ENCODE measurements around the gene TMEM204.

The TMEM204 gene

DNA sequence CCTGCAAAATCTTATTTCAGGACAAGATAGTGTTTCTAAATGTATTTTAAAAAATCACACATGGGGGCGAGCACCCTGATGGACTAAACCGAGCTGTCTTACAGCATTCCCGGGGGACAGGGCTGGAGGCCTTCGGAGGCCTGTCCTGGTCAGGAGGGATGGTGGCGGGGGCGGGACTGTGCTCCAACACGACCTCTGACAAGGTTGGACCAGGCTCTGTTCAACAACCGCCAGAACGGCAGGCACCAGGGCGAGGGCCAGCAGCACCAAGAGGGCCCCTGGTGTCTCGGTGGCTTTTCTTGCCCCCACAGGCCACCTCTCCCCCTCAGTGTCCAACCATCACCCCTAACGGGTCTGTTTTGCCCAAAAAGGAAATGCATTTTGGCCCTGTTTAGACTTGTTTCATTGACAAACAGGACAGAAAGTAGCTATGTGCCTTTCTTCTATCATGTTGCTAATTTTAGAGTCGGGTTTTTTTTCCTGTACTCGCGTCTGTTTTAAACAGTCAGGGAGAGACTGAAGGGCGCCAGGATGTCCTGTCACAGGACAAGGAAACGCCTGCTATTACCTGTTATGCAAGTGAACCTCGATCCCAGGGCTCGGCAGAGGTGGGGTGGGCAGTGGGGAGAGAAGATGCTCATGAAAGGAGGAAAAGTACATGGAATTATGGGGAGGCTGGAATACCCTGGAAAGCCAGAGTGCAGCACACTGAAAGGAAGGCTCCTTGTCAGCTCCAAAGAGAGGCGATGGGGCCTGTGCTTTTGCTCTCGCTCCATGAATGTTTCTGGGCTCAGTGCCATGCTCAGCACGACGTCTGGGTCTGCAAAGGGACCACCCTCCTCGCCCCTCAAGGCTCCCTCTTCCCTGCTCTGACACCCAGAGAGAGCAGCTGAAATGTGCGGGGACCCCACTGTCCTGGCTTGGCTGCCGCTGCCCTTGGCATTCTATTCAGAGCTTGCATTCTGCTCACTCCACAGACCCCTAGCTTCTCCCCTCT, 11.9 kb downstream of the TMEM204 start:
- Mint-ChIP-seq H3K36me3 (peaks cover 0 to 6% of the 10 kb centered on the region in 2 donors), H3K9me3 (no peaks in the 10 kb centered on the region), H3K4me3 (no peak overlapping the region), H3K27me3 (no peaks in the 10 kb centered on the region), H3K4me1 (peaks cover 13 to 27% of the 10 kb centered on the region in 2 donors), H3K27ac (peak overlapping the region; percentile 33)
- DNase-seq = no peak
- ATAC-seq (replicated peaks) = no peak

- Mint-ChIP-seq H3K4me3 (no peak overlapping the region), H3K36me3 (peaks cover 0 to 6% of the 10 kb centered on the region in 2 donors), H3K27ac (no peak overlapping the region), H3K4me1 (peaks cover 14 to 27% of the 10 kb centered on the region in 2 donors), H3K27me3 (no peaks in the 10 kb centered on the region), H3K9me3 (no peaks in the 10 kb centered on the region)
- no peak for DNase-seq
- no peak for ATAC-seq (replicated peaks)
Observed at GRCh38 chr16:1546430-1546829, 13.0 kb downstream of the TMEM204 start.

- no peak for DNase-seq
- peaks cover 0 to 14% of the 10 kb centered on the region in 2 donors for H3K36me3 Mint-ChIP-seq
- peaks cover 14 to 19% of the 10 kb centered on the region in 2 donors for H3K4me1 Mint-ChIP-seq
- no peak for ATAC-seq (replicated peaks)
- H3K9me3 Mint-ChIP-seq = no peaks in the 10 kb centered on the region
- H3K27me3 Mint-ChIP-seq = no peaks in the 10 kb centered on the region
- H3K27ac Mint-ChIP-seq = no peak overlapping the region
- H3K4me3 Mint-ChIP-seq = no peak overlapping the region
Observed at GRCh38 chr16:1548233-1548632, 14.8 kb downstream of the TMEM204 start.

DNA sequence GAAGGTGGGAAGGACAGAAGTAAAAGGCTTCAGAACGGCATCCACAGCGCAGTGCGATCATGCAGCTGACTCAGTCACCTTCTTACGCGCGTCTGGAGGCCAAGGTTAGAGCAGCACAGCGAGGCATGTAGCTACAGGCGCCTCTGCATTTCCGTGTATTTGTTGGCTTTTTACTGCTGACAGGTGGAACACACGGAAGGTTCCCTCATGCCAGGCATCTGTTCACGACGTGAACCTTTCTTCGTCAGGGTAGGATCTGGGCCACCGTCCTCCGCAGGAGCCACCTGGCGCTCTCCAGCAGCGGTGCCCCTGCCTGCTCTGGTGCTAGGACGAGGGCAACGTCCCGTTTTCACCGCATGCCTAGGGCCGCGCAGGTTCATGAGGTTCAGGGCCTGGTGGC, 15.3 kb downstream of the TMEM204 start:
- ATAC-seq (replicated peaks) (no peak), DNase-seq (no peak)
- no peak overlapping the region for H3K27ac Mint-ChIP-seq
- peaks cover 0 to 13% of the 10 kb centered on the region in 2 donors for H3K36me3 Mint-ChIP-seq
- H3K4me1 Mint-ChIP-seq = peaks cover 10 to 15% of the 10 kb centered on the region in 2 donors
- no peak overlapping the region for H3K4me3 Mint-ChIP-seq
- no peaks in the 10 kb centered on the region for H3K27me3 Mint-ChIP-seq
- H3K9me3 Mint-ChIP-seq = no peaks in the 10 kb centered on the region

GRCh38 chr16:1550069-1550468, 16.6 kb downstream of the TMEM204 start:
- ATAC-seq (replicated peaks) = no peak
- Mint-ChIP-seq H3K4me3 (no peak overlapping the region), H3K9me3 (no peaks in the 10 kb centered on the region), H3K27ac (peak overlapping the region; percentile 59), H3K36me3 (peaks cover 0 to 15% of the 10 kb centered on the region in 2 donors), H3K4me1 (peaks cover 10% of the 10 kb centered on the region in 2 donors), H3K27me3 (no peaks in the 10 kb centered on the region)
- DNase-seq = no peak

DNA sequence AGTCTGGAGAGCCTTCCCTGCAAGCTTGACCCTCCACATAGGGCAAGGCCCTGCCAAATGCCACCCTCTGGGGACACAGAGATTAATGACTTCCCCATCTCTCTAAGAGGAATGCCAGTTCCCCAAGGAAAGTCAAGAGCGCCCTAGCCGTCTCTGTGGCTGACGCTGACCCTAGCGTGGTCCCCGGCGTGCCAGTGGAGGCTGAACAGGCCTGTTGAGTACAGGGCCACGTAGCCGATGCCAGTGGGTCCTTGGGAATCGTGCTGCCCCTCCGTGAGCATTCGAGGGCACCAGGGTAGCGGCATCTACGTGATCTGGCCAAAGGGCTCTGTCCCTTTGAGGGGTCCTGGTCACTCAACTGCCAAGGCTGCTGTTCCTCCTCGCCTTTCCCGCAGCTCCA, 17.2 kb downstream of the TMEM204 start:
- DNase-seq (no peak), ATAC-seq (replicated peaks) (no peak)
- Mint-ChIP-seq H3K36me3 (peaks cover 3 to 19% of the 10 kb centered on the region in 2 donors), H3K4me1 (peaks cover 4 to 6% of the 10 kb centered on the region in 2 donors), H3K27ac (no peak overlapping the region), H3K9me3 (no peaks in the 10 kb centered on the region), H3K27me3 (no peaks in the 10 kb centered on the region), H3K4me3 (no peak overlapping the region)

DNA sequence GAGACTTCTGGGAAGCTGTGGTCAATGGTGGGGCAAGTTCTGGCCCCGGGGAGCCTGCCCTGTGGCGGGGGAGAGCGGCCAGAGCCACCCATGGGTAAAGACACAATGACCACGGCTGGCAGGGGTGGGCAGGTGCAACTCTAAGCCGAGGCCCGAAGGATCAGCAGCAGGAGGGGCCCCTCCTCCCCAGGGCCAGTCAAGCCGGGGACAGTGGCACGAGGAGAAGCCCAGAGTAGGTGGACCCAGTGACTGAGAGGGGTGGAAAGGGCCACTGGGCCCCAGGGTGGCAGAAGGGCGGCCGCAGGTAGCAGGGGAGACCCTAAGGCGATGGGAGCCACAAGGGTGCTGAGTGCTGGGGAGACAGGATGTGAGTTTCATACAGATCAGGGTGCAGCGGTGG, 17.7 kb downstream of the TMEM204 start:
- Mint-ChIP-seq H3K27me3 (no peaks in the 10 kb centered on the region), H3K4me1 (peaks cover 0 to 4% of the 10 kb centered on the region in 2 donors), H3K36me3 (peaks cover 3 to 19% of the 10 kb centered on the region in 2 donors), H3K9me3 (no peaks in the 10 kb centered on the region), H3K27ac (peak overlapping the region; percentile 47), H3K4me3 (no peak overlapping the region)
- DNase-seq (no peak), ATAC-seq (replicated peaks) (no peak)

GRCh38 chr16:1552129-1552528, 18.7 kb downstream of the TMEM204 start:
- H3K4me1 Mint-ChIP-seq = peaks cover 0 to 2% of the 10 kb centered on the region in 2 donors
- no peak overlapping the region for H3K27ac Mint-ChIP-seq
- DNase-seq (no peak), ATAC-seq (replicated peaks) (no peak)
- no peaks in the 10 kb centered on the region for H3K9me3 Mint-ChIP-seq
- H3K27me3 Mint-ChIP-seq = no peaks in the 10 kb centered on the region
- H3K36me3 Mint-ChIP-seq = peaks cover 3 to 19% of the 10 kb centered on the region in 2 donors
- H3K4me3 Mint-ChIP-seq = no peak overlapping the region

GRCh38 chr16:1553946-1554825, 20.7 kb downstream of the TMEM204 start:
- no peak for DNase-seq
- H3K27ac Mint-ChIP-seq = no peak overlapping the region
- ATAC-seq (replicated peaks) = no peak
- no peak overlapping the region for H3K4me3 Mint-ChIP-seq
- H3K4me1 Mint-ChIP-seq = peaks cover 0 to 2% of the 10 kb centered on the region in 2 donors
- no peaks in the 10 kb centered on the region for H3K9me3 Mint-ChIP-seq
- peaks cover 3 to 23% of the 10 kb centered on the region in 2 donors for H3K36me3 Mint-ChIP-seq
- H3K27me3 Mint-ChIP-seq = no peaks in the 10 kb centered on the region

- peaks cover 3 to 25% of the 10 kb centered on the region in 2 donors for H3K36me3 Mint-ChIP-seq
Observed at GRCh38 chr16:1554826-1555445, 21.5 kb downstream of the TMEM204 start.

DNA sequence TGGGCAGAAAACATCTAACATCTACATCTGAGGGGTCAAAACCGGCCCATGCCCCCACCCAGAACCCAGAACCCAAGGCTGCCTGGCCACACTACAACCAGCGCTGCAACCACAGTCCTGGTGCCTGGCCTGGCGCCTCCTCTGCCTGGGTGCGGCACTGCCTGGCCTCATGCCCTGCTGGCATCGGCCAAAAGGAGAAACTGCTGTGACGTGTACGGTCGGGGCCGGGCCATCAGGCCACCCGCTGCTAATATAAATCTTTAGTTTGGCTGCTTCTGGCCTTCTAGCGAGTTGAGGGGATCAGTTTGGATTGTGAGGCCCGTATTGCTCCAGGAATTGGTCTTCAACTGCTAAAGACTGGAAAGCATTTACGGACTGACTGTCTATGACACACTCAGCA, 22.8 kb downstream of the TMEM204 start:
- Mint-ChIP-seq H3K27me3 (no peaks in the 10 kb centered on the region), H3K36me3 (peaks cover 7 to 26% of the 10 kb centered on the region in 2 donors)

More at GRCh38 chr16:1554826-1555445, 21.5 kb downstream of the TMEM204 start:
- DNase-seq = no peak
- no peak overlapping the region for H3K4me3 Mint-ChIP-seq
- no peaks in the 10 kb centered on the region for H3K9me3 Mint-ChIP-seq
- peaks cover 0 to 2% of the 10 kb centered on the region in 2 donors for H3K4me1 Mint-ChIP-seq
- no peak overlapping the region for H3K27ac Mint-ChIP-seq
- H3K27me3 Mint-ChIP-seq = no peaks in the 10 kb centered on the region
- ATAC-seq (replicated peaks) = no peak

GRCh38 chr16:1557074-1557473, 23.6 kb downstream of the TMEM204 start:
- no peak for DNase-seq
- Mint-ChIP-seq H3K27ac (no peak overlapping the region), H3K4me3 (no peak overlapping the region), H3K36me3 (peaks cover 10 to 26% of the 10 kb centered on the region in 2 donors), H3K9me3 (no peaks in the 10 kb centered on the region), H3K27me3 (no peaks in the 10 kb centered on the region), H3K4me1 (no peaks in the 10 kb centered on the region)
- no peak for ATAC-seq (replicated peaks)

More for the DNA sequence above, 22.8 kb downstream of the TMEM204 start:
- Mint-ChIP-seq H3K4me1 (no peaks in the 10 kb centered on the region), H3K9me3 (no peaks in the 10 kb centered on the region), H3K27ac (no peak overlapping the region), H3K4me3 (no peak overlapping the region)
- ATAC-seq (replicated peaks) (no peak), DNase-seq (no peak)

- DNase-seq (no peak), ATAC-seq (replicated peaks) (no peak)
- H3K9me3 Mint-ChIP-seq = no peaks in the 10 kb centered on the region
- peak overlapping the region; percentile 34 for H3K27ac Mint-ChIP-seq
- peaks cover 10 to 22% of the 10 kb centered on the region in 2 donors for H3K36me3 Mint-ChIP-seq
- H3K4me3 Mint-ChIP-seq = no peak overlapping the region
- no peaks in the 10 kb centered on the region for H3K27me3 Mint-ChIP-seq
- H3K4me1 Mint-ChIP-seq = no peaks in the 10 kb centered on the region
Observed at GRCh38 chr16:1557576-1557975, 24.1 kb downstream of the TMEM204 start.

DNA sequence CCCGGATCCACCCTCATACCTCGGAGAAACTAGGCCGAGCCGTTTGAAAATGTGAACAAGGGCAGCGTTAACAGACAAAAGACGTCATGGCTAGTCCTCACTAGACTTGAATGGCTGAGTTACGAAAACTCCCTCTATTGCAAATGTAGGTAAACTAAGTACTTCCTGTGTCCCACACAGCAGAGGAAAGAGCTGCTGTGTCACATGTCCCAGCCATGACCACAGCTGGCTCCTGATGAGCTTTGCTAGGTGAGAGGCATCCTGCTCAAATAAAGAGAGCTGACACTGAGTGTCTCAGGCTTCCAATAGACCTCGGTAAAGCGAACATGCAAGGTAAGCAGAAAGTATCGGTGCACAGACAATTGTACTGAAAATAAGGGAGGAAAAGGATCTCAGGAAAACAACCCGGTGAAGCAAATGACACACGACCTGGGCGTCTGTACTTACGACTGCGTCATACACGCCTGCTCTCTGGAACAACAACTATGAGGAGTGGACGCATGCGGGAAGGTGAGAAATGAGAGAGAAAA, 26.0 kb downstream of the TMEM204 start:
- H3K36me3 Mint-ChIP-seq = peaks cover 10 to 14% of the 10 kb centered on the region in 2 donors
- H3K4me3 Mint-ChIP-seq = no peak overlapping the region
- ATAC-seq (replicated peaks) = no peak

More for the DNA sequence above, 26.0 kb downstream of the TMEM204 start:
- Mint-ChIP-seq H3K27me3 (no peaks in the 10 kb centered on the region), H3K4me1 (no peaks in the 10 kb centered on the region), H3K27ac (no peak overlapping the region), H3K9me3 (no peaks in the 10 kb centered on the region)
- no peak for DNase-seq

Data from stimulated activated naive B cell treated with anti-CD40 and anti-IgM and Interleukin-4, amounts not matched to agents 10 μg/mL and 1 μg/mL and 100 μg/mL, for 72 hours (primary cell).